K562 (cell line): ENCODE measurements around the gene NADK. TPM values are rescaled to one million over a fixed set of nuclear protein-coding genes. Genes with fewer than 3 reads are reported as not detected.
"Not testable (repeated sequence)": the region's sequence is repeated elsewhere in the genome, so short reads cannot be mapped to it uniquely, and the experiment has no call there.

Experiments
- BHLHE40 ChIP-seq: IDR thresholded peaks from 2 replicates; pipeline ENCODE4 v1.6.1; 2011; ENCODE audit warnings: low read length, improper control_type of control experiment
- CC2D1A ChIP-seq: fragments of 450-650 bp; IDR thresholded peaks from 2 replicates; pipeline ENCODE4 v1.6.1; 2017; ENCODE audit warnings: mild to moderate bottlenecking
- CREB1 ChIP-seq, 2 experiments: sonication (generic) in 1 of 2; formaldehyde crosslinking in 1 of 2; IDR thresholded peaks; 2 replicates each; pipeline versions ENCODE4 v1.6.1 to v1.8.0; 2012 to 2022; ENCODE audit warnings: inconsistent platforms in 1 of 2, mild to moderate bottlenecking in 1 of 2, missing genetic modification reagents in 1 of 2, moderate library complexity in 1 of 2
- CXXC5 ChIP-seq: fragments of 250-450 bp; sonication (Bioruptor Pico); IDR thresholded peaks from 2 replicates; pipeline ENCODE4 v1.8.0; 2022; ENCODE audit warnings: inconsistent platforms, mild to moderate bottlenecking, moderate library complexity
- FIP1L1 ChIP-seq: fragments of 200-400 bp; formaldehyde crosslinking; IDR thresholded peaks from 2 replicates; pipeline ENCODE4 v1.6.1; 2018; ENCODE audit warnings: mild to moderate bottlenecking, low read depth, low read length; ENCODE audit not compliant: poor library complexity, severe bottlenecking
- MAFF ChIP-seq: IDR thresholded peaks from 2 replicates; pipeline ENCODE4 v1.6.1; 2012; ENCODE audit warnings: low read length, improper control_type of control experiment
- NONO ChIP-seq, 2 experiments: fragments of 200-400 bp in 1 of 2; fragments of 450-650 bp in 1 of 2; formaldehyde crosslinking in 1 of 2; IDR thresholded peaks; 2 replicates each; pipeline ENCODE4 v1.6.1; 2017; ENCODE audit warnings: low read depth in 2 of 2, mild to moderate bottlenecking in 2 of 2, moderate library complexity in 2 of 2, low read length in 1 of 2
- POLR2G ChIP-seq: fragments of 200-400 bp; formaldehyde crosslinking; IDR thresholded peaks from 2 replicates; pipeline ENCODE4 v1.6.1; 2017; ENCODE audit warnings: low read depth, mild to moderate bottlenecking, antibody characterized with exemption, low read length, moderate library complexity
- PRMT5 ChIP-seq: sonication (generic); formaldehyde crosslinking; IDR thresholded peaks from 2 replicates; pipeline ENCODE4 v1.5.0; 2020; ENCODE audit warnings: missing genetic modification reagents
- TAF9B ChIP-seq: fragments of 450-650 bp; IDR thresholded peaks from 2 replicates; pipeline ENCODE4 v1.6.1; 2018; ENCODE audit warnings: mild to moderate bottlenecking; ENCODE audit not compliant: partially characterized antibody
- TFAP4 ChIP-seq: sonication (generic); formaldehyde crosslinking; IDR thresholded peaks from 2 replicates; pipeline ENCODE4 v1.8.0; 2022; ENCODE audit warnings: missing genetic modification reagents, mild to moderate bottlenecking, moderate library complexity, borderline replicate concordance
- TRIM24 ChIP-seq, 2 experiments: fragments of 450-650 bp; IDR thresholded peaks; 2 replicates each; pipeline ENCODE4 v1.6.1; 2016
- ZFX ChIP-seq: sonication (generic); formaldehyde crosslinking; IDR thresholded peaks from 2 replicates; pipeline ENCODE4 v1.8.0; 2022; ENCODE audit warnings: mild to moderate bottlenecking, missing genetic modification reagents, moderate library complexity
- polyA plus RNA-seq, 8 experiments: library from polyadenylated mRNA; depleted of rRNA in 4 of 8; stranded (reverse) in 5 of 8; unstranded in 3 of 8; fragments of >200 nt; fragmentation: Nextera tagmentation in 2 of 8; fragmentation: Illumina TruSeq in 1 of 8; extraction: Ambion mirVana in 2 of 8; extraction: Trizol in 1 of 8; gene quantifications; 2 replicates each; pipeline versions ENCODE4 v1.2.1 to v1.2.3, GENCODE V29; 2011 to 2014; ENCODE audit warnings: inconsistent platforms in 1 of 8, missing spikeins in 1 of 8
- total RNA-seq, 7 experiments: library from RNA; depleted of rRNA in 6 of 7; stranded (reverse); fragments of >200 nt in 6 of 7; fragmentation: Illumina TruSeq in 2 of 7; extraction: Trizol in 2 of 7; gene quantifications; 2 replicates each; pipeline versions ENCODE4 v1.2.1 to v1.2.3, GENCODE V29; 2011 to 2021; ENCODE audit warnings: low replicate concordance in 1 of 7
- TF ChIP-seq, protein P1 (sequence below): fragments of 250-450 bp; sonication (Bioruptor Pico); IDR thresholded peaks from 2 replicates; pipeline ENCODE4 v1.4.0; 2020; ENCODE audit warnings: mild to moderate bottlenecking
- TF ChIP-seq, protein P2 (sequence below): fragments of 200-800 bp; sonication (Bioruptor generic); IDR thresholded peaks from 2 replicates; pipeline ENCODE4 v1.6.1; 2017; ENCODE audit warnings: missing genetic modification characterization, missing compliant biosample characterization
- TF ChIP-seq, protein P3 (sequence below): fragments of 450-650 bp; IDR thresholded peaks from 2 replicates; pipeline ENCODE4 v1.6.1; 2016; ENCODE audit warnings: borderline replicate concordance
- TF ChIP-seq, protein P4 (sequence below): sonication (generic); formaldehyde crosslinking; IDR thresholded peaks from 2 replicates; pipeline ENCODE4 v1.8.1; 2023; ENCODE audit warnings: mild to moderate bottlenecking, missing genetic modification reagents

Gene NADK
- total and polyA plus RNA-seq, 9 of the 15 experiments (the other 6 are each of a cell fraction or from before 2014, with no cell fraction given): 1.5 to 135 (median 75.1) TPM

DNA sequence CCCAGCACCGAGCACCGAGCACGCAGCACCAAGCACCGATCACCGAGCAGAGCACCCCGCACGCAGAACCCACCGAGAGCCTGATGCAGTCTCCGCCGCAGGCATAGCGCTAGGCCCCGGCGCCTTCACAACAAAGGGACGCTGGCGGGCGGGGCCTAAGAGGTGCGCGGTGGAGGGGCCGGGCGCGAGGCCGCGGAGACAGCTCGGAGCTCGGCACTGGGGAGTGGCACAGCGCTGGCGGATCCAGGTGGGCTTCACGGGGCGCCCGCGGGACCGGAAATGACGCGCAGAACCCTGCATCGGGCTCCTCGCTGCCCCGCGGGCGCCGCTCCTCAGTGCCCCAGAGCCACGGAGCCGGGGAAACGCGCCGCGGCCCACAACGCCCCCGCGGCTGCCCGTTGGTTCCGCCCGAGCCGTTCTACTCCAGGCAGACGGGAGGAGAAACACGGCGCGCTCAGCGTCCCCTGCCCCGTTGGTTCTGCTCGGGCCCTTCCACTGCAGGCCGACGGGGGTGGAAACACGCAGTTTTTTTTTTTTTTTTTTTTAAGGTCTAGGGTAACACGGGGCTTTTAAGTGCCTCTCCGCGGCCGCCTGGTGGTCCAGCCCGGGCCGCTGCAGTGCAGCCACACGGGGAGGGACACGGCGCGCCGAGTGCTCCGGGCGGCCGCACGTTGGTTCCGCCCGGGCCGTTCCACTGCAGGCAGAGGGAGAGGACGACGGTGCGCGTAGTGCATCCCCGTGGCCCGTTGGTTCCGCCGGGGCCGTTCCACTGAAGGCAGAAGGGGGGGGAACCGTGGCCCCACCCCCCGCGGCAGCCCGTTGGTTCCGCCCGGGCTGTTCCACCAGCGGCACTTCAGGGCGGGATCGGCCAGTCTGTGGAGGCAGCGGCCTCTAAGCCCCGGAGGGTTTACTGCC, 32.4 kb downstream of the NADK start (continued):
- TF ChIP-seq BHLHE40: peak; percentile 84
- peak; percentile 59; the same call in 1 of the 2 replicates for TF ChIP-seq CC2D1A
- TF ChIP-seq NONO (IDR thresholded peaks at IDR 0.05; ENCODE audit: low read depth in 2 of 2, low read length in 1 of 2): peak in 1 of 2 experiments; percentile 99; a peak in 2 of 4 replicates
- TF ChIP-seq TFAP4: peak; percentile 82
- TF ChIP-seq TAF9B: peak; percentile 25
- TF ChIP-seq, protein P1, sequence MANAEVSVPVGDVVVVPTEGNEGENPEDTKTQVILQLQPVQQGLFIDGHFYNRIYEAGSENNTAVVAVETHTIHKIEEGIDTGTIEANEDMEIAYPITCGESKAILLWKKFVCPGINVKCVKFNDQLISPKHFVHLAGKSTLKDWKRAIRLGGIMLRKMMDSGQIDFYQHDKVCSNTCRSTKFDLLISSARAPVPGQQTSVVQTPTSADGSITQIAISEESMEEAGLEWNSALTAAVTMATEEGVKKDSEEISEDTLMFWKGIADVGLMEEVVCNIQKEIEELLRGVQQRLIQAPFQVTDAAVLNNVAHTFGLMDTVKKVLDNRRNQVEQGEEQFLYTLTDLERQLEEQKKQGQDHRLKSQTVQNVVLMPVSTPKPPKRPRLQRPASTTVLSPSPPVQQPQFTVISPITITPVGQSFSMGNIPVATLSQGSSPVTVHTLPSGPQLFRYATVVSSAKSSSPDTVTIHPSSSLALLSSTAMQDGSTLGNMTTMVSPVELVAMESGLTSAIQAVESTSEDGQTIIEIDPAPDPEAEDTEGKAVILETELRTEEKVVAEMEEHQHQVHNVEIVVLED (CRISPR knock-in tag): 0 out of 2 replicates have a peak, but pooled peaks have one; percentile 30
- TF ChIP-seq, protein P2, sequence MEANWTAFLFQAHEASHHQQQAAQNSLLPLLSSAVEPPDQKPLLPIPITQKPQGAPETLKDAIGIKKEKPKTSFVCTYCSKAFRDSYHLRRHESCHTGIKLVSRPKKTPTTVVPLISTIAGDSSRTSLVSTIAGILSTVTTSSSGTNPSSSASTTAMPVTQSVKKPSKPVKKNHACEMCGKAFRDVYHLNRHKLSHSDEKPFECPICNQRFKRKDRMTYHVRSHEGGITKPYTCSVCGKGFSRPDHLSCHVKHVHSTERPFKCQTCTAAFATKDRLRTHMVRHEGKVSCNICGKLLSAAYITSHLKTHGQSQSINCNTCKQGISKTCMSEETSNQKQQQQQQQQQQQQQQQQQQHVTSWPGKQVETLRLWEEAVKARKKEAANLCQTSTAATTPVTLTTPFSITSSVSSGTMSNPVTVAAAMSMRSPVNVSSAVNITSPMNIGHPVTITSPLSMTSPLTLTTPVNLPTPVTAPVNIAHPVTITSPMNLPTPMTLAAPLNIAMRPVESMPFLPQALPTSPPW: peak; percentile 40
- peak; percentile 77 for TF ChIP-seq ZFX (CRISPR knock-in tag)
- TF ChIP-seq PRMT5 (CRISPR knock-in tag): peak; percentile 87; the same call in 1 of the 2 replicates
- peak in 1 of 2 experiments; percentile 55; a peak in 2 of 4 replicates for TF ChIP-seq TRIM24 (IDR thresholded peaks at IDR 0.05)
- TF ChIP-seq FIP1L1: peak; percentile 68
- TF ChIP-seq MAFF: peak; percentile 26; the same call in 1 of the 2 replicates
- TF ChIP-seq POLR2G: peak; percentile 30; the same call in 1 of the 2 replicates
- TF ChIP-seq CXXC5: peak; percentile 76
- TF ChIP-seq, protein P3, sequence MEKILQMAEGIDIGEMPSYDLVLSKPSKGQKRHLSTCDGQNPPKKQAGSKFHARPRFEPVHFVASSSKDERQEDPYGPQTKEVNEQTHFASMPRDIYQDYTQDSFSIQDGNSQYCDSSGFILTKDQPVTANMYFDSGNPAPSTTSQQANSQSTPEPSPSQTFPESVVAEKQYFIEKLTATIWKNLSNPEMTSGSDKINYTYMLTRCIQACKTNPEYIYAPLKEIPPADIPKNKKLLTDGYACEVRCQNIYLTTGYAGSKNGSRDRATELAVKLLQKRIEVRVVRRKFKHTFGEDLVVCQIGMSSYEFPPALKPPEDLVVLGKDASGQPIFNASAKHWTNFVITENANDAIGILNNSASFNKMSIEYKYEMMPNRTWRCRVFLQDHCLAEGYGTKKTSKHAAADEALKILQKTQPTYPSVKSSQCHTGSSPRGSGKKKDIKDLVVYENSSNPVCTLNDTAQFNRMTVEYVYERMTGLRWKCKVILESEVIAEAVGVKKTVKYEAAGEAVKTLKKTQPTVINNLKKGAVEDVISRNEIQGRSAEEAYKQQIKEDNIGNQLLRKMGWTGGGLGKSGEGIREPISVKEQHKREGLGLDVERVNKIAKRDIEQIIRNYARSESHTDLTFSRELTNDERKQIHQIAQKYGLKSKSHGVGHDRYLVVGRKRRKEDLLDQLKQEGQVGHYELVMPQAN: 0 out of 2 replicates have a peak, but pooled peaks have one; percentile 30
- TF ChIP-seq CREB1 (IDR thresholded peaks at IDR 0.05): not testable (repeated sequence)
- peak; percentile 51; the same call in 1 of the 2 replicates for TF ChIP-seq CREB1 (CRISPR knock-in tag; IDR thresholded peaks at IDR 0.05)
- TF ChIP-seq, protein P4, sequence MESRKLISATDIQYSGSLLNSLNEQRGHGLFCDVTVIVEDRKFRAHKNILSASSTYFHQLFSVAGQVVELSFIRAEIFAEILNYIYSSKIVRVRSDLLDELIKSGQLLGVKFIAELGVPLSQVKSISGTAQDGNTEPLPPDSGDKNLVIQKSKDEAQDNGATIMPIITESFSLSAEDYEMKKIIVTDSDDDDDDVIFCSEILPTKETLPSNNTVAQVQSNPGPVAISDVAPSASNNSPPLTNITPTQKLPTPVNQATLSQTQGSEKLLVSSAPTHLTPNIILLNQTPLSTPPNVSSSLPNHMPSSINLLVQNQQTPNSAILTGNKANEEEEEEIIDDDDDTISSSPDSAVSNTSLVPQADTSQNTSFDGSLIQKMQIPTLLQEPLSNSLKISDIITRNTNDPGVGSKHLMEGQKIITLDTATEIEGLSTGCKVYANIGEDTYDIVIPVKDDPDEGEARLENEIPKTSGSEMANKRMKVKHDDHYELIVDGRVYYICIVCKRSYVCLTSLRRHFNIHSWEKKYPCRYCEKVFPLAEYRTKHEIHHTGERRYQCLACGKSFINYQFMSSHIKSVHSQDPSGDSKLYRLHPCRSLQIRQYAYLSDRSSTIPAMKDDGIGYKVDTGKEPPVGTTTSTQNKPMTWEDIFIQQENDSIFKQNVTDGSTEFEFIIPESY (CRISPR knock-in tag): peak; percentile 75
